SK-MEL-5 (cell line): Measurements from ENCODE around the gene TGOLN2. TPM values are rescaled to one million over a fixed set of nuclear protein-coding genes. Genes with fewer than 3 reads are reported as not detected.
"Not testable (repeated sequence)": the region's sequence is repeated elsewhere in the genome, so short reads cannot be mapped to it uniquely, and the experiment has no call there.

Experiments
- DNase-seq: peaks from one replicate; pipeline ENCODE4 v3.0.0-alpha.2; 2016; ENCODE audit warnings: low read depth, low spot score
- in situ Hi-C: cut with HindIII; loops from 2 replicates; pipeline ENCODE4 v1.10.0; 2016; ENCODE audit warnings: low sequenced_read_pairs, high pct_unique_total_duplicates, low pct_unique_long_range_greater_than_20kb
- total RNA-seq: library from RNA; depleted of rRNA; stranded (reverse); fragments of >200 nt; shearing (Covaris generic); gene quantifications from 2 replicates; pipeline ENCODE4 v1.2.3, GENCODE V29; 2014

Gene TGOLN2
- total RNA-seq, 1 experiment from 2014 or later = 75.5 TPM

DNA sequence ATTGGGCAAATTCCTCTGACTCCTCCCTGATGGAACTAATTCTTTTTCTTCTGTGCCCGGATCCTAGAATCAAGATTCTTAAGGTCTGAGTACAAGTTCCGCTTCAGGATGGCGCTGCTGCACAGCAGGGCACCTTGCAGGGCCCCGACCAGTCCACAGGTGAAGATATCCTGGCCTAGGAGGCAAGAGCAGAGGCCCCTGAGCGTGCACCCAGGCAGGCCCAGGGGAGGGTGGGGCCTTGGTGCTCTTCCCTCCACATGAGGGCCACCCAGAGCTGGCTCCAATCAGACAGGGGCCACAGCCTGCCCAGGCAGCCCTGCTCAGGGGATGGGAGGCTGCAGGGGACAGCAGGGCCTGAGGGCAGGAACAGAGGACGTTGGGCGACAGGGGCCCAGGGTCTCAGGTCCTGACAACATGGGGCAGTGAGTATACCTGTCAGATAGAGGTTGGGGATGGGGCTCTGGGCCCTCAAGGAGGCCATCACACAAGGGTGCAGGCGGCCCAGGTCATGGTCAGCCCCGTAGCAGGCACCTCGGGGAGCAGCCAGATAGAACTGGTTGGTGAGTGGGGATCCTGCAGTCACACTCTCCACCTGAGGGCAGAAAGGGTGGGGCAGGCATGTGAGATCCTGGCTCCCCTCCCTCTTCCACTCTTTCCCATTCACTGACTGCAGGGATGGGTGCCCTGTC, 15.6 kb upstream of the TGOLN2 start:
- in situ Hi-C loops, DNase-seq: not testable (repeated sequence)

- in situ Hi-C loops = no loop called here
- no peak for DNase-seq
Measured at GRCh38 chr2:85342156-85342555, 14.4 kb upstream of the TGOLN2 start.

- no peak for DNase-seq
- in situ Hi-C loops = no loop called here
Measured at GRCh38 chr2:85341269-85342029, 13.7 kb upstream of the TGOLN2 start.

GRCh38 chr2:85340034-85340892, 12.5 kb upstream of the TGOLN2 start:
- DNase-seq = no peak
- in situ Hi-C loops = no loop called here

DNA sequence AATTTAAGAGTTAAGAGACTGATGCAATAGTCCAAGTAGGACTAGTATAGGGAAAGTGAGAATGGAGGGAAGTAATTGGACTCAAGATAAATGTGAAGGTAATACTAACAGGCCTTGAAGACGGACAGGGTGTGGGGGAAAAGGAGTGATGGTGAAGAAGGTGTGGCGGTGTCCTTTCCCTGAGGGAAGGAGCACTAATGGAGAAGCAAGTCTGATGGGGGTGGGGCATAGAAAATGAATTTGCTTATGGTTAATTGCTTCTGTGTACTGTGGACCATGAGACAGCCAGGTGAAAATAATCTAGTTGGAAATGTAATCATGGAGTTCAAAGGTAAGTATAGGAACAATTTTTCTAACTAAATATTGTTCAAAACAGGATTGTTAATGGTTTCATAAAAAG, 7.1 kb upstream of the TGOLN2 start:
- in situ Hi-C loops = no loop called here

DNA sequence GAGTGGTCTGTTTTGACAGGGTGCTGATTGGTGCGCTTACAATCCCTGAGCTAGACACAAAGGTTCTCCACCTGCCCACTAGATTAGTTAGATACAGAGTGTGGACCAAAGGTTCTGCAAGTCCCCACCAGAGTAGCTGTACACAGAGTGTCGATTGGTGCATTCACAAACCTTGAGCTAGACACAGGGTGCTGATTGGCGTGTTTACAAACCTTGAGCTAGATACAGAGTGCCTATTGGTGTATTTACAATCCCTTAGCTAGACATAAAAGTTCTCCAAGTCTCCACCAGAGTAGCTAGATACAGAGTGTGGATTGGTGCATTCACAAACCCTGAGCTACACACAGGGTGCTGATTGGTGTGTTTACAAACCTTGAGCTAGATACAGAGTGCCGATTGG, 6.1 kb upstream of the TGOLN2 start:
- in situ Hi-C loops, DNase-seq: not testable (repeated sequence)

More for the DNA sequence above, 7.1 kb upstream of the TGOLN2 start:
- no peak for DNase-seq

DNA sequence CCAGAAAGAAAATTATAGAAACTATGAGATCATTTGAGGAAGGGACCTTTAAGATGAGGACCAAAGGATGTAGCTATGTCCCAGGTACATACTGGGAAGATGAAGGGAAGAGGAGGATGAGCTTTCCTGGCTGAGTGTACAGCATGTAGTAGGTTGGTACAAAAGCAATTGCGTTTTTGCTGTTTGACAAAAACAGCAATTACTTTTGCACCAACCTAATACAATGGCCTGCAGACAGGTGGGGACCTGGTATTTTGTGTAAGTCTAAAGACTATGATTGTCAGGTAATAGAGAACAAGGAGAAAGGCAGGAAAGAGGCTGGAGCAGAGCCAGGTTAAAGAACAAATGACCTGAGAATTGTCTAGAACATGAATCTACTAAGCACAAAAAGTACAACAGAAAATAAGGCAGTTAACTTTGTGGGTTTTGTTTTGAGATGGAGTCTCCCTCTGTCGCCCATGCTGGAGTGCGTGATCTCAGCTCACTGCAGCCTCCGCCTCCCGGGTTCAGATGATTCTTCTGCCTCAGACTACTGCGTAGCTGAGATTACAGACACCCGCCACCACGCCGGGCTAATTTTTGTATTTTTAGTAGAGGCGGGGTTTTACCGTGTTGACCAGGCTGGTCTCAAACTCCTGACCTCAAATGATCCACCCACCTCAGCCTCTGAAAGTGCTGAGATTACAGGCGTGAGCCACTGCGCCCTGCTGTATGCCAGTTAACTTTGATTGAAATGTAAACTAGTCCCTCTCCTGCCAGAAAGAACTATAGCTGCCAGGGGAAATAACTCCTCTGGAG, 3.2 kb upstream of the TGOLN2 start:
- no peak for DNase-seq
- in situ Hi-C loops = no loop called here

DNA sequence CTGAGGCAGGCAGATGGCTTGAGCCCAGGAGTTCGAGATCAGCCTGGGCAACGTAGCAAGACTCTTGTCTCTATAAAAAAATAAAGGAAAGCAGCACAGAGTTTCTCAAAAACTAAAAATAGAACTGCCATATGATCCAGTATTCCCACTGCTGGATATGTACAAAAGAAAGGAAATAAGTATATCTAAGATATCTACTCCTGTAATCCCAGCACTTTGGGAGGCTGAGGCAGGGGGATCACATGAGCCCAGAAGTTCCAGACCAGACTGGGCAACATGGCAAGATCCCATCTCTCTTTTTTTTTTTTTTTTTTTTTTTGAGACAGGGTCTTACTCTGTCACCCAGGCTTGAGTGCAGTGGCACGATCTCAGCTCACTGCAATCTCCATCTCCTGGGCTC, 1.9 kb upstream of the TGOLN2 start:
- DNase-seq, in situ Hi-C loops: not testable (repeated sequence)

GRCh38 chr2:85329181-85329651, 1.4 kb upstream of the TGOLN2 start:
- in situ Hi-C loops = no loop called here
- no peak for DNase-seq

DNA sequence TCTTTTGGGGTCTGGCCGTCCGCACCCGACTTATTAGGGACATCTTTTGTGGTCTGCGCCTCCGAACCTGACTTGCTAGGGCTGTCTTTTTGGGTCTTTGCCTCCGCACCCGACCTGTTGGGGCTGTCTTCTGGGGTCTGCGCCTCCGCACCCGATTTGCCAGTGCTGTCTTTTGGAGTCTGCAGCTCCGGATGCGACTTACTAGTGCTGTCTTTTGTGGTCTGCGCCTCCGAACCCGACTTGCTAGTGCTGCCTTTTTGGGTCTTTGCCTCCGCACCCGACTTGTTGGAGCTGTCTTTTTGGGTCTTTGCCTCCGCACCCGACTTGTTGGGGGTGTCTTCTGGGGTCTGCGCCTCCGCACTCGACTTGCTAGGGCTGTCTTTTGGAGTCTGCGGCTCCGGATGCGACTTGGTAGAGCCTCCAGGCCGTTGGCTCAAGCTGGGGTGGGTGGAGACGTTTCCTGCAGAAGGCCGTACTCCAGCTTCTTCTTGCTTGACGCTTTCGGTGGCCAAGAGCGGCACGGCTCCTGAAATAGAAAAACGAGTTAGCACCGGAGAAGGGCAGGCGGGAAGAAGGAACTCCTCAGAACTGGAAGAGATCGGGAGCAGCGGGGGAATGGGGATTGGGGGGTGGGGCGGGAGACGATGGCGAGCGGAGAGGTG, 498 bp downstream of the TGOLN2 start:
- DNase-seq = no peak
- in situ Hi-C loops = no loop called here

DNA sequence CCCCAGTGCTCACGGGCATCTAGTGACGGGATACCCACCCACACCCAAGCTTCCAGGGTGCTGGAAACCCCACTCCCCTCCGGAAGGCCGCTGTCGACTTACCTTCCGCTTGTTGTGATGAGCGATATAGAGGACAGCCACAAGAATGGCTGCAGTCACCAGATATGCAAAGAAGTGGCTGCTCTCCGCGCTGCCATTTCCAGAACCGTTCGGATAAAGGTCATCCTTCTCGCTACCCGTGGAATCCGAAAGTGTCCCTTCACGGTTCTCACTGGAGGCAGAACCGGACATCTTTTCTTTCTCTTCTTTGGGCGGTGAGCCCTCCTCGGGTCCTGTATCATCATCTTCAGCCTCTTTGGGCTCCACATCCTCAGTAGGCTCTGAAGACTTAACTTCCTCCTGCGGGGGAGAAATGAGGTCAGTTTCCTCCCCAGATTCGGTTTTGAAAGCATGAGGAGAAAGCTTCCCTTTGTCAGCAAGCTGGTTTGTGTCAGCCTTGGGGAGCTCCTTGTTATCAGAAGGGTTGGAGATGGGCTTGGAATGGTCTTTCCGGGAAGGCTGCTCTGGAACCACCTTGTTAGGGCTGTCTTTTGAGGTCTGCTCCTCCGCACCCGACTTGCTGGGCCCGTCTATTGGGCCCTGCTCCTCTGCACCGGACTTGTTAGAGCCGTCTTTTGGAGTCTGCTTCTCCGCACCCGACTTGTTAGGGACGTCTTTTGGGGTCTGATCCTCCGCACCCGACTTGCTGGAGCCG, 1.2 kb downstream of the TGOLN2 start:
- no peak for DNase-seq
- in situ Hi-C loops = no loop called here

- in situ Hi-C loops = no loop called here
- no peak for DNase-seq
Measured at GRCh38 chr2:85325466-85325811, 2.4 kb downstream of the TGOLN2 start.

DNA sequence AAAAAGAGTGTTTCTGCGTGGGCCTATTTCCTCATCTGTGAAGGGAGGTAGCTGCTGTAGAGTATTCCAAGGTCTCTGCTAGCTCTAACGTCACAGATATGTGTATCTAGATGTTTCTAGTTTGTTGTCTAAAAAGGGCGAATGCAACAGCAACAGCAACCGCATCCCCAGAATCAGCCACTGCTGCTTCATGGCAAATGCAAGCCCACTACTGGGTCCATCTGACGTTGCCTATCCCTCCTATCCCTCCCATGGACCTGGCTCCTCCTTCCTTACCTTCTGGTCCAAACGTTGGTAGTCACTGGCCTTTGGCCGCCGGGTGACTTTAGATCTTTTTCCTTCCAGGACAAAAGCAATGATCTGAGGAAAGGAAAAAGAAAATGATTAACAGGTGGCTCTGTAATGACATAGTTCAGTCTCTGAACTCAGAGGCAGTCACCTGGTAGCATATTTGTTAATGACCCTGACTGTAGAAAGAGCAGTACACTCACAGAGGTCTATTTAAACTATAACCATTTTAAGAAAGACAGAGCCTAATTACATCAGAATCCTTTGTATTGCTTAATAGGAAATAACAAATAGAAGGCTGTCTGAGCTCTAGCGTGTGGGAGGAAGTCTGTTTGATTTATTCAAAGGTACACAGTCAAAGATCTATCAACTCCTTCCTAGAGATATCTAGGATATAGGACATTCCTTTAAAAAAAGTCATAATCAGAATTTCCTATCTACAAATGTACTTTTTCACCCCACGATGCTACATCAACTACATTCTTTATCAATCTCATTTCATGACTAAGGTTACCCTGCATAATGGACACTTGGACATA, 2.9 kb downstream of the TGOLN2 start:
- in situ Hi-C loops = no loop called here

DNA sequence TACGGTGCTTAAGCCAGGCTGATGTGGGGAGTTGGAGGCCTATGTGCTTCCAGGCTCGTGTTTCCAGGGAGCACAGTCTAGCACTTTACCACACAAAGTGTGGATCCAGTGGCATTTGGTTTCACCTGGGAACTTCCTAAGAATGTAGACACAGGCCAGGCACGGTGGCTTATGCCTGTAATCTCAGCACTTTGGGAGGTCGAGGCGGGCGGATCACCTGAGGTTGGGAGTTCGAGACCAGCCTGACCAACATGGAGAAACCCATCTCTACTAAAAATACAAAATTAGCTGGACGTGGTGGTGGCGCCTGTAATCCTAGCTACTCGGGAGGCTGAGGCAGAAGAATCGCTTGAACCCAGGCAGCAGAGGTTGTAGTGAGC, 3.8 kb downstream of the TGOLN2 start:
- in situ Hi-C loops, DNase-seq: not testable (repeated sequence)

More for the DNA sequence above, 2.9 kb downstream of the TGOLN2 start:
- no peak for DNase-seq

DNA sequence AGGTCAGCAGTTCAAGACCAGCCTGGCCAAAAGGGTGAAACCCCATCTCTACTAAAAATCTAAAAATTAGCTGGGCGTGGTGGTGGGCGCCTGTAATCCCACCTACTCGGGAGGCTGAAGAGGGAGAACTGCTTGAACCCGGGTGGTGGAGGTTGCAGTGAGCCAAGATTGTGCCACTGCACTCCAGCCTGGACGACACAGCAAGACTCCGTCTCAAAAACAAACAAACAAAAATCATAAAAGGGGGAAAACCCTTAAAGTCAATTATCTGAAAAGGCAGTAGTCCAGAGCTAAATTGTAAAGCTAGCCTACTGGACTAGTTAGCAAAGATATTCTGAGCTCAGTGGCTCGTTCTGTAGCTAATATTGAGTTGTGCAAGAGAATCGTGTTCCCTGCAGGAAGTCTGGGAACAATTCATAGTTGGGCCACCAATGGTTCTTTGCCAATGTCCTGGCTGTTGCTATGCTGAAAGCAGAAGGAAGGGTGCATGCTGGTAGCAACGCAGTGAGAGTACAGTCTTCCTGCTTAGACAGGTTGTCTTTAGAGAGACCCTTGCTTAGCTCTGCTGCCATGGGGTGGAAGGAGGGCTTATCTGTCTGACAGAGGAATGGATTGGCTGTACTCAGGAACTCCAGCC, 4.3 kb downstream of the TGOLN2 start:
- DNase-seq = no peak
- in situ Hi-C loops = no loop called here
